Stomach (tissue), 4 donors: Measurements from ENCODE around the gene ARHGEF10L.

Source experiments
- CTCF ChIP-seq, 7 experiments: fragments of 450-650 bp in 4 of 7; fragments of 200-600 bp in 3 of 7; sonication (generic) in 3 of 7; IDR thresholded peaks; one replicate each; pipeline ENCODE4 v1.5.1; 2016 to 2019; ENCODE audit warnings: antibody characterized with exemption in 7 of 7, control low read depth in 2 of 7, mild to moderate bottlenecking in 1 of 7
- POLR2A ChIP-seq, 4 donors: fragments of 450-650 bp; IDR thresholded peaks; one replicate each; pipeline ENCODE4 v1.6.1; 2016; ENCODE audit warnings: antibody characterized with exemption in 4 of 4, control low read depth in 2 of 4, mild to moderate bottlenecking in 1 of 4, moderate library complexity in 1 of 4
- POLR2AphosphoS5 ChIP-seq, 3 donors: sonication (generic); formaldehyde crosslinking; IDR thresholded peaks; one replicate each; pipeline ENCODE4 v1.6.1; 2016; ENCODE audit warnings: antibody characterized with exemption in 3 of 3

GRCh38 chr1:17710889-17711576 is 171.5 kb downstream of the ARHGEF10L start:
- no peak for TF ChIP-seq CTCF (IDR thresholded peaks at IDR 0.05)
- no peak for TF ChIP-seq POLR2AphosphoS5 (IDR thresholded peaks at IDR 0.05)
- no peak for TF ChIP-seq POLR2A (IDR thresholded peaks at IDR 0.05)
